Activated CD4-positive, CD25-positive, alpha-beta regulatory T cell treated with anti-CD3 and anti-CD28 coated beads, Interleukin-2, amount 50 U/mL, for 16 hours (primary cell): ENCODE measurements around the gene SLAMF1.
"Not testable (repeated sequence)": the region's sequence is repeated elsewhere in the genome, so short reads cannot be mapped to it uniquely, and the experiment has no call there.

Experiments
- DNase-seq: peaks from one replicate; pipeline ENCODE4 v3.0.0-alpha.2; 2020; ENCODE audit warnings: low read depth, low spot score

SLAMF1 gene

DNA sequence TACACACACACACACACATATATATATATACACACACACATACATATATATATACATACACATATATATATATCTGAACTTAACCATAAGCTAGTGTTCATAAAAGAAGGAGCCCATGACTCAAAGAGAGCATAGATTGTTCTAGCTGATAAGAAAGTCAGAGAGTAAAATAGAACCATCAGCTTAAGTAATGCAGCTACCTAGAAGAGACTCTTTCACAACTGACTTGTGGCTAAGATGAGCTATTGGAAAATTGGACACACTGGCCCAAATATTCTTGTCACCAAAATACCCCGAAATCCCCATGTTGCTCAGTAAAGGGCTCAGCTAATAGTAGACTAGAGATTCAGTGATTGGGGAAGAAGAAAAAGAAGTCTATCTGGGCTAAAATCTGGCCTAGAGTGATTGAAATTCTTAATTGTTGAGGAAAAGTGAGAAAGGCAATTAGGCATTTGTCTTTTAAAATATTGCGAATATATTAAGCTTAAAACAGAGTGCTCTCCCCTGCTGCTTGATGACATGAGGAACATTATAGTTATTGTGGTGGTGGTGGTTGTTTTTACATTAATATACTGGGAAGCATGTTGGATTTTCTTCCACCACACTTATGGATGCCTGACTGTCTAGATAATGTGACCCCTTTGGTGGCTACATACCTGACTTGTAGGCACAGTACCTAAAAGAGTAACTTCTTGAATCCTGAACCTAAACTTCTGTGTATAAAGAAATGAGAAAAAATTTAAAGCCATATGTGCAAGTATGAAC, 6.3 kb downstream of the SLAMF1 start:
- DNase-seq = no peak

DNA sequence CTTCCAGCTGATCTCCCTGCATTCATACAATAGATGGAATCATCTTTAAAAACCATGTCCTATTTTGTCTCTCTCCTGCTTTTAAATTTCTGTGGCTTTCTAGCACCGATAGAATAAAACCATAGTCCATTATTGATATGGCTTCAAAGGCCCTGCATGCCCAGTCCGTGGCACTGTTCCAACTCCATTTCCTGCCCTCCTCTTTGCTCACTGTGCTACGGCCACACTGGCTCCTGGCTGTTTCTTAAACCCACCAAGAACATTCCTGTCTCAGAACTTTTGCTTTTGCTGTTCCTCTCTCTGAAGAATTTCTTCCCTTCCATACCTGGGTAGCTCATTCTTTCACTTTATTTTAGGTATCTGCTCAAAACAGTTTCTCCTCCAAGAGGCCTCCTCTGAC, 7.2 kb downstream of the SLAMF1 start:
- no peak for DNase-seq

DNA sequence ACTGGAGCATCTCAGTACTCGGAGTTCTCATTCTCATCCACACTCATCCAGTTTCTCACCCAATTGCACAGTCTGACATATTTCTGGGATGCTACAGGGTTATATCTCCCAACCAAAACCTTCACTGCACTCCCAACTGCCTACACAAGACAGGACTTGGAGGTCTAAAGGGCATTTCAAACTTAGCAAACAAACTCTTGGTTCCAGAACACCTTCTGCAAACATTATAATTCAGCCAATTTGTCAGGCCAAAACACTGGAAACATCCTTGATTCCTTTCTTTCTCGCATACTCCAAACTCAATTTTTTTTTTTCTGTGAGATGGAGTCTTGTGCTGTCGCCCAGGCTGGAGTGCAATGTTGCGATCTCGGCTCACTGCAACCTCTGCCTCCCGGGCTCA, 7.9 kb downstream of the SLAMF1 start:
- DNase-seq = no peak

DNA sequence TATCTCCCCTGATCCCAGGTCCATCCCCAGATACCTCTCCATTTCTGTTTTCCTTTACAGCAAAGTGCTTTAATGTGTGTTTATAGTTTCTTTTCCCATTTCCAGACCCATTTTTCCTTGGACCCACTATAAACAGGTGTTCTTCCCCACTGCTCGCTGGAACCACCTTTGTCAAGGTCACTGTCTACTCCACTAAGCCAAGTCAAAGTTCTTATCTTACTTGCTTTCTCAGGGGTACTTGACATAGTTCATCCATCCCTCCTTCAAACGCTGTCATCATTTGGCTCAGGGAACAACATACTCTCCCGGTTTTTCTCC, 8.3 kb downstream of the SLAMF1 start:
- DNase-seq = no peak

DNA sequence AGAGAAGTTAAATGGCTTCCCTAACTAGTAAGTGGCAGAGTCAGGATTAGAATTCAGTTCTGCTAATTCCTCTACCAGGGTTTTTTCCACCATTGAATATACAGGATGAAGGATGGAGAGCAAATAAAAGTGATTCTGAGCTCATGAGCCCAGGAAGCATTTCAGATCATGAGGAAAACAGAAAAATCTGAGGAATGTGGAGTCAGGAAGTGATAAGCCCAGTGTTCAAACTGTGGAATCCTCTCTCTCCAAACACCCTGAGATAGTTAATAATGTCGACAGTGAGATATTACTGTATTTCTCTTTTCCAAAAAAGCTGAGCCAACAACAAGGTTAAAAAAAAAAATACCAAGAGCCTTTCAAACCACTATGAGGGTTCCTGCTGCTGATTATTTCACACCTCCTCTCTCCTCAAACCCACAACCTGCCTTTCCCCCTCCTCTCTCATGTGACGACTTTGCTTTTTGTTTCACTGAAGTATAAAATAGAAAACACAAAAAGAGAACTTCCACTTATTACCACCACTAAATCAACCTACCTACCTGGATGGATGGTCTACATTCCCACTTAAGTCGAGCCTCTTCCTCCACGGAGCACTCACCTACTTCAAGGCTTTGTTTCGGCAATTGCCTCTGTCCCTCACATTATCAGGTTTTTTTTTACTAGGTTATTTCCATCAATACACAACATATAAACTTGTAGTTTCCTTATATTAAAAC, 8.9 kb downstream of the SLAMF1 start:
- no peak for DNase-seq

DNA sequence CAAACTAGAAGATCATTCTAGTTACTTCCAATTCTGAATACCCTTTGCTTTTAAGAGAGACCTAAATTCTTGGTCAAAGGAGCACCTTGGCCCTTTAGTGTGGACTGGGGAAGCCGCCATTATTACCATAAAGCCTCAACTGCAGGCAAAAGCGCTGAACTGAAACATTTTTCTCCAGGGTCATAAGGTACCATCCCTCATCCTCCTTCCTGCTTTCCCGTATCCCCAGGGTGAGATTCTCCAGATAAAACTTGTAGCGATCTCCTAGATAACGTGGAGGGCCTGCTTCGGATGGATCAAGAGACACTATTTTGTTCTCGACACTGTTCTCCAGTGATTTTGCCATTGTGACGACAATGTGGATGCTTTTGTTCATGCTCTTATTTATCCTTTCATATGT, 9.8 kb downstream of the SLAMF1 start:
- DNase-seq = no peak

DNA sequence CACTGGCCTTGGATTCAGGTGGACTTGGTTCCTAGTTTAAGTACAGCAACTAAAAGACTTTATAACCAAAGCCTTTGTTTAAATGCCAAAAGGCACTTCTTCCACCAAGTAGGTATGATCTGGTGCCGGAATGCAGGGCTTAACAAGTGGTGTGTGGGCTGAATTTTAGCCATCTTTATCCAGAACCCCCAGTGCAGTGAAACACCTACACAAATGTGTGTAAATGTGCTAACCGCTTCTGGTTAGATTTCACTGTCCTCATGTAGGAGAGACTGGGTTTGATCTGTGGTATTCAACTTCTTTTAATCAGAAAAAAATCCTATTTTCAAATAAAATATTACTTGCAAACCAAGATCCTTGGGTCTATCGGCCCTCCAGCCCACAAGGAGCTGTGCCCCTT, 10.3 kb downstream of the SLAMF1 start:
- no peak for DNase-seq

DNA sequence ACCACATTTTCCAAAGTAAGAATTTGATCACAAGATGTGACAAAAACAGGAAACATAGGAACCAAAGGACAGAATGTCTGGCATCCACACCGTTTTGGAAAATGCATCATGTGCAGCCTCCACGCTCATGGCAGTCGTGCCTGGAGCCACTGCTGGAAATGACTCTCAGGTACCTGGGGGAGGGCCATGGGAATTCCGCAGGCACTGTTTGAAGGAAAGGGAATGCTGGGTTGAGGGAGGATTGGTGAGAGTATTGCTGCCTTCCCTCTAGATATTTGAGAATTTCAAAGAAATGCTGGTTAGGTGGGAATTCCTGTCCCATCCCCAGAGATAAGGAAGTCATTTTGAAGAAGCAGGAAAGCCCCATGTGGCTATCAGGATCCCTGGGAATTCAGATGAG, 10.8 kb downstream of the SLAMF1 start:
- no peak for DNase-seq

DNA sequence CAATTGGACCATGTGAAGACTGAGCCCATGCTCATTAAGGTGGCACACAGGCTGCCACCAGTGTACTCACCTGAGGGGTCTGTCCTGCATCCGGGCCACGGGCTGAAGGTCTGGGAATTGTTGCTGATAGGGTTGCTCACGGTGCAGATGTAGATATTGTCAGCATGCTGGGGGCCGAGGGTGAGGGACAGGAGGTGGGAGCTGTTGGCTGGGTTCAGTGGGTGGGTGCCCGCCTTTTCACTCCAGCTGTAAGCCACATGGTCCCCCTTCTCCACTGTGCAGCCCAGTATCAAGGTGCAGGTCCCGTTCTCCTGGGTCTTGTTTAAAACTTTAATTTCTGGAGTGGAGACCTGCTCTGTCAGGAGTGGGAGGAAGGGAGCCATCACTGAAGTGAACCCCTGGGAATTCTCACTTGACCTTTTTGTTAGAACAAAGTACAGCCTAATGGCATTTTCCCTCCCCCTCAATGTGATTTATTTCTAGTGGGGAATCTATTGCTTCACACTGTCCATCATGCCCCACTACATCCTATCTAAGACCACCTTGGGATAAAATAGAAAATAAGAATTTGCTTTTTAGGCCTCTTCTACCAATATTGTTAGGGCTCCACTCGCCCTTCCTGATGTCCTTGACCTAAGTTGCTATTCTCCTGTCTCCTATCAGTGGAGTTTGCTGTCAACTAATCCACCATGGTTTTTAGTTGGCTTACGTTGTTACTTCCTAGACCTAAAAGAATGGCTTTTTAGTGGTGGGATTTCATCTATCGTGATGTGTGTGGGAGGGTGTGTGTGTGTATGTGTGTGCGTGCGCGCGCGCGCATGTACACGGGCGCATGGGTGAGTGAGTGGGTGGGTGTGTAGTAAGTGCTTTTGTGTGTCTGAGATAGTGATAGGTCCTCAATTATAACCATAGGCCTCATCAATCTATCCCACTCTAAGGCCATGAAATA, 12.0 kb downstream of the SLAMF1 start:
- no peak for DNase-seq

DNA sequence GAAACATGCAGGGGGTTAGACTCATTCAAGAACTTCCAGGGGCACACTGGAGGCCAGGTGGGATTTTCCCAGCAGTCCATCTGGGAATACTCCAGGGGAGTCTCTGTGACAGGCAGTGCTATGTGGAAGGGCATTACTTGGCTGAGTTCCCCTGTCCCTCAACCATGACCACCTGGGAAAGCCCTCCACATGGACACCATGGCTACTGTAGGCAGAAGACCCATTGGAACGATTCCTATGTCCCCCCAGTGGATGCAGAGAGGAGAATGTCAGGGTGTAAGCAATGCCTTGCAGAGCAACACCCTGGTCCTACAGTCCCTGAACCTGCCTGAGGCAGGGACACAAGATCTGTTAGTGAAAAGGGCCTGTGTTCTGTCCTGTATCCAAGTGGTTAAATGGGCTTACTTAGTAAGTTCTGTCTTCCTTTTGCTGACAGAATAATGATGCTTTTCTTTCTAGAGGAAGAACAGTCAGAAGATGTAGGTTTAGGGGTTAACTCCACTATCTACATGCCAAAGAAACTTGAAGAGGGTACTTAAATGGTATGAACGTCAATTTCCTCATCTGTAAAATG, 13.4 kb downstream of the SLAMF1 start:
- no peak for DNase-seq

DNA sequence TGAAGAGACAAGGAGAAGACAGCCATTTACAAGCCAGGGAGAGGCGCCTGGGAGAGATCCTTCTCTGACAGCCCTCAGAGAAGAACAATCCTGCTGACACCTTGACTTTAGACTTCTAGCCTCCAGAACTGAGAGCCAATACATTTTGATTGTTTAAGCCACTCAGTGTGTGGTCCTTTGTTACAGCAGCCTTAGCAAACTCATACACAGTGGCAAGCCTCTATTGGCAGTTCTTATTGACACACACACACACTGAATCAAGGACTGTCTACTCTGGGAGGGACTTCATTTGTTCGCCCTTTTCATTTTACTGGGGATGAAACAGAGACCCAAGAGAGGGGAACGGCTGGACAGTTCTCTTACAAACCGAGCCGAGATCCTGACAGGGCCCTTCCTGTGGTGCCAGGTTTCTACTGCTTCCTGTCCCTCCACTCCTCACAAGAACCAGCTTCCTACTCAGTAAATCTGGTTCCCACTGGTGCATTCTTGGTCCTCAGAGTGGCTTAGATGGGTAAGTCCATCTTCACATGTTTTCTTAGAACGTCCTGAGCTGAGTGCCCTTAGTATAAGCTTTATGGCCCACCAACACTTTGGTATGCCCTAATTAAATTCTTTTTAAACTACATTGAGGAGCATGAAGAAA, 14.7 kb downstream of the SLAMF1 start:
- no peak for DNase-seq

DNA sequence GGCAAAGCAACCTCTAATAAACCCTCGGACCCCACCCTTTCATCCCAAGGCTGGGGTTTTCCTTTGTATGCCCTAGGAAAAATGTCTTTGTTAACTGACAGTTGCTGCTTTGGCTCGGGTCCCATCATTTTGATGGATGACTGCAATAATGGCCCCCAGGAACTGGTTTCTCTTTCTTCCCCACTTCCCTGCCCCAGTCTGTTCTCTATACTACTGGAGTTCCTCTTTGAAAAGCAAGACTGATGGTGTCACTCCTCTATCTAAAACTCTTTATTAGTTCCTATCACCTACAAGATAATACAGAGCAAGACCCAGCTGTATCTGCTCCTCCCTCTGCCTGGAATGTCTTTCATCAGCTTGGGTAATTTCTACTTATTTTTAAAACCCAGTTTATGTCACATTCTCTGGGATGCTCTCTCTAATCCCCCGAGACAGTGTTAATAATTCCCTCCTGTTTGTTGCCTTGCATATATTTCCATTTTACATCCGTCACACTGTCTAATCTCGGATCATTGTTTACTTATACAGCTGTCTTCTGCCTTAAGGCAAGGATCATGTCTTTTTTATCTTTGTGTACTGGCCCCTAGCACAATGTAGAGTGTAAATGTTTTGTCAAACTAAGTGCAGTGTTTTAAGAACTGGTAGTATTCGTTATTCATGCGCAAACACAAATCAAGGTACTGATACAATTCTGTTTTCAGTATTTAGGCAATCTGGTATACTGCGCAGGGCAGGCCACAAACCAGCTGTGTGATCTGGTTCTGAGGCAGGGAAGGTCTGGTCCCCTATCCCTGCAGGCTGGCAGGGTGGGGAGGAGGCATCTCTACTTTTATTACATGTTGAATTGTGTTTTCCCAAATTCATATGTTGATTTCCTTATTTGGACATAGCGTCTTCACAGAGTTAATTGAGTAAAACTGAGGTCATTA, 16.1 kb downstream of the SLAMF1 start:
- DNase-seq = no peak

DNA sequence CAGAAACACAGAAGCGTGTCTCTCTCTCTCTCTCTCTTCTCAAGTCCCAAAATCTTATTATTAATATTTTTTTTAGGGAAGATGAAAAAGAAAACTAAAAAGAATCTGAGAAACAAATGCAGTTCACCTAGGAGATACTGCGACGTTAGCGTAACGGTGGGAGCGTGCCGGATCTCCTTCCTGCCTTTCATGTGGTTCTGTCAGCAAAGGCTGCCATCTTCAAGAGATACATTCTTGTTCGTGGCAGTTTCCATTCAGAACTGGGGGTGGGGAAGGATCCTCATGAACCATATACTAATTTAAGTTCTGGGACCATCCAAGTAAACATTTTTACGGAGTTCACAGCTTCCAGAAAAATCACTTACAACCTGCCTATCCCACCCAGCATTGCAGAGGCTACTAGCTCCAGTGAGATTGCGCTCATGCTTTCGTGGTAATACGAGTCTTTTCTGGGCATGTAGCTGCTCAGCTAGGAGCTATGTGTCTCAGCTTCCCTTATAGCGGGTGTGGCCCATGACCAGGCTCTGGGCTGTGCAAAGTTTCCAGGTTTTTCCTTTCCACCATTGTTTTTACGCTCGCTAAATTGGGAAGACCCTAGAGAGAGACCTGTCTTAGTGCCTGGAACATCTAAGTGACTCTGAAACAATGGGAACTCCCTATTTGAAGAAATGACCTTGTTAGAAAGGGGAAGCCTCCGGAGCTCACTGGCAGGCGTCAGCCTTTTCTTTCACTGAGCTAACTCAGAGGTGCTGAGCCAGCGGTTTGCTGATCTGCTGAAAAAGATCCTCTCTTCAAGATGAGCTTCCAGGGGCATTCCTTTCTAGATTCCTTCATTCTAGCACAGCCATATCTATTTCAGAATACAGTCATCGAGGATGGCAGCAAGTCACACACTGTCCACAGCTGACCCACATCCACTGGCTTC, 17.3 kb downstream of the SLAMF1 start:
- no peak for DNase-seq

DNA sequence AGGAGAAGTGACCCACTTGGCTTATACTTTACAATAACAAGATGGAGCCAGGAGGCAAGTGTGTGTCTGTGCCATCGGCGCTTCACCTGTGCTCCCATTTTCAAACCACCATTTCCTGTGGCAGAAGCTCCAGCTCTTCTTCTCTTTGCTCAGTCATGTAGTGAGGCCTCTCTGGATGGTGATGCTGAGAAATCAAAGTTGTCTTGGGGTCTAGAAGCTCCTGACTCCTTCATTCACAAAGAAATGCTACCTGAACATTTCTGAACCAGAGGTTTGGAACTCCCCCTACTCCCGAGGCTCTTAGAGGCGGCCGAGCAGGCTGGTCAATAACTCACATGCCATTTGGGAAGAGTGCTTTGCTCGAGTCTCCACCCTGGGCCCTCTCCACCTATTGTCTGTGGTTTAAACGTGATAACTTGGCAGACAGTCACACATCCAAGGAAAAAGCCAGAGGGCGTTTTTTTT, 18.0 kb downstream of the SLAMF1 start:
- no peak for DNase-seq

DNA sequence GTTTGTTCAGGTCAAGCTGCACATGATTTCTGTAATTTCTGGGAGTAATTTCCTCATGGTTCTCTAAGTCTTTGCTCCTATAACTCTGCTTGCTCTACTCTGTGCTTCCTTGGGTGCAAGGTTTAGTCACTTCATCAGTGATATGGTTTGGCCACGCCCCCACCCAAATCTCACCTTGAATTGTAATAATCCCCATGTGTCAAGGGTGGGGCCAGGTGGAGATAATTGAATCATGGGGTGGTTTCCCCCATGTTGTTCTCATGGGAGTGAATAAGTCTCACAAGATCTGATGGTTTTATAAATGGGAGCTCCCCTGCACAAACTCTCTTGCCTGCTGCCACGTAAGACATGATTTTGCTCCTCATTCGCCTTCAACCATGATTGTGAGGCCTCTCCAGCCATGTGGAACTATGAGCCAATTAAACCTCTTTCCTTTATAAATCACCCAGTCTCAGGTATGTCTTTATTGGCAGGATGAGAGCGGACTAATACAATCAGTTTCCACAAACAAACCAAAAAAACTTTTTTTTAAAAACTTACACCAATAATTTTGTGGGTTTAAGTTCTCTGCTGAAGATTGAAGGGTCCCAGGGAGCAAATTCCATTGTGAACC, 19.1 kb downstream of the SLAMF1 start:
- not testable (repeated sequence) for DNase-seq

DNA sequence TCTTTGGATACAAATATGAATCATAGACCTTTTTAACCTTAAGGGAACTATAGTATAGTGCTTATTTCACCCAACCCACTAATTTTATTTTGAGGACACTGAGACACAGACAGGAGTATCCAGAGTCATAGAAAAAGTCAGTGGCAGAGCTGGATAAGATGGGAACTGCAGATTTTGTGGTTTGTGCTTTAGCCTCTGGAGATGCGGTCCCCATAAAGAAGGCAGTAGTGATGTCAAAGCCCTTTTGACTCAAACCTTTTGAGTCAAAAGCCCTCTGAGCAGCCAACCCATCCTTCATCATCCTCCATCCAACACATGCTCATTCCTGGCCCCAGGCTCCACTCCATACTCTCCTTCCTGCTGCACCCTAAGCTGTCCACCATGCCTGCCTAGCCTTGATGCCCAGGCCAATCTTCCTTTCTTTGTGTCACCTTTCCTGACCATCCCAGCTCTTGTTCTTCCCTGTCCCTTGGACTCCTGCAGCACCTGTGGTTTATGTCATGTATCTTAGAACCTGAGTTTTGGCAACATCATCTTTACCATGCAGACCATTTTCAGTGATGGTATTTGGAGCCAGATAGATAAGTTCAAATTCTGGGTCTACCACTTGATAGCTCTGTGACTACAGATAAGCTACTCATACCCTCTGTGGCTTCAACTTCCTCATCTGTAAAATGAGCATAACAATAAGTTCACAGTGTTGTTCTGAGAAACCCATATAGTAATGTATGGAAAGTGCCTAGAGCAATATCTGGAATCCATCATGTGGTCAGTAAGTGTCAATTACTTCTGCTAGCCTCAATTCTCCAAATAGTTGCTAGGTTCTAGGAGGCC, 20.1 kb downstream of the SLAMF1 start:
- no peak for DNase-seq

DNA sequence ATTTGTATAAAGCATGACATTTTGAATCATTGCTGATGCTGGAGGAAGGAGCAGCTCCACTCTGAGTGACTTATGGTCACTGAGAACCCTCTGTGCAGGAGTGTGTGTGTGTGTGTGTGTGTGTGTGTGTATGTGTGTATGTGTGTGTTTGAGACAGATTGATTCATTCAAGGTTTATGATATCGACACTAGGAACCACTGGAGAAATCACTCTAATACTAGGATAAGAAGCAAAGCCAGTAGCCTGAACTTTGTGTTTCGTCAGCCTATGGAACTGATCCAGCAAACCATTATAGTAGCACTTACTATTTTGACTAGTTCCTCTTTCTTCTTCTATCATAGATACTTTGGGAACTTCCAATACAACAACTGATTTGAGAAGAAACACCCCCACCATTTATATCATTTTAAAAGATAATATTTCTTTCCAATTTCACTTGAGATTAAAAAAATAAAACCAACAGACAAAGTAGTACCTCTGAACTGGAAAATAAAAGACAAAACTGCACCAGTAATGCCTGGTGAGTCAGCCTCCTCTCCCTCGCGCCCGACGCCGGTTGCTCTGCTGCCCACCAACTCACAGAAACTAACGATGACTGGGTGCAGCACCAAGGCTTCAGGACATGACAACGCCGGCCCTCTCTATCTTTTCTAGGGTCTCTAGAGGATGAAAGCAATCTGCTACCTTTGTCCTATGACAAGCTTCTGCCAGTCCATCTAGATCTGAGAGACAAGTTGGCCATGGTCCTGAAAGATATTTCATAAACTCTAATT, 20.9 kb downstream of the SLAMF1 start:
- no peak for DNase-seq
